ENCODE results near the gene OPRM1.

DNA sequence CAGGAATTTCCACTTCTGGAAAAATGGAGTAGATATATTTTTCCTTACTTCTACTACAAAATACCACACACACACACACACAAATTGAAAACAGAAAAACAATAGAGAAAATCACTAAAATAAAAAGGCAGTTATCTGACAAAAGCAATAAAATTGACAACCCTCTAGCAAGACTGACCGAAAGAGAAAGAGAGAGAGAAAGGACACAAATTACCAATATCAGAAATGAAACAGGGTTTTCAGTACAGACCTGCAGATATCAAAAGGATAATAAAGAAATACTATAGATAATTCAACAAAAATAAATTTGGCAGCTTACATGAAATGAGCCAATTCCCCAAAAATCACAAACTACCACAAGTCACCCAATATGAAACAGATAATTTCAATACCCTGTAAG, 104.7 kb downstream of the OPRM1 start:
- no peak for TF ChIP-seq CTCF (IDR thresholded peaks at IDR 0.05)
- no peak for TF ChIP-seq POLR2A (IDR thresholded peaks at IDR 0.05)

All from heart left ventricle (tissue), 13 donors.